8988T (cell line): ENCODE results near the gene HSF2BP.
"Not testable (repeated sequence)": the region's sequence is repeated elsewhere in the genome, so short reads cannot be mapped to it uniquely, and the experiment has no call there.

Source experiments
- DNase-seq: peaks from one replicate; pipeline ENCODE4 v3.0.0; 2011

The HSF2BP gene

DNA sequence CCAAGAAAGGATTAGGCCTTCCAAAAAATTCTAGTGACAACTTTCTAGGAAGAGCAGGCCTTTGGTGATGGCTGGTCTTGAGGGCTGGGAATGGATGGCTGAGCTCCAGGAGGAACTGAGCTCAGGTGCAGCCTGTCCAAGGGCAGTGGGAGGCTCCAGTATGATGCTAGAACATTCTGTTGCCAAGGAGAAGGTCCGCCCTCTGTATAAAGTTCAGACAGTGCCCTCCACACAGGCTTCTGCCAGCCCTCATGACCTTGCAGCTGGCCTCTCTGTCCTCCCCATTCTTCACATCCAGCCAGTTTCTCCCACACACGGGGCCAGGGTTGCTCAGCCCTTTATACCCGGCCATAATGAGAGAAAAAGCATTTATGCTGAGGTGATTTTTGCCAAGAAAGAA, 146.3 kb downstream of the HSF2BP start:
- DNase-seq: not testable (repeated sequence)

DNA sequence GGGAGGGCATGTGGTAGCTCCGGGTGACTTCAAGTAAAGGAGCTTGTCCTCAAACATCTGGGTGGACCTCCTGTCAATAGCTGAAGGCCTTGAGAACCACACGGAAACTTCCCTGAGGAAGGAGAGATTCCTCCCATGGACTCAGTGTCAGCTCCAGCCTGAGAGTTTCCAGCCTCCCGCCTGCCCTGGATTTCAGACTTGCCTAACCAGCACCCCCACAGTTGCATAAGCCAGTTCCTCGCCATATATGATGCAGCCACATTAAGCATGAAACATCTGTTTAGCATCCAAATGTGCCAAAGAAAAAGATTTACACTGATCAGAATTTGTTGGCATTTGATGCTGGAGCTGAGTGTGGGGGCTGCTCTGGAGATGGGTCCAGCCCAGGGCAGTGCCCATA, 148.1 kb downstream of the HSF2BP start:
- DNase-seq: not testable (repeated sequence)

DNA sequence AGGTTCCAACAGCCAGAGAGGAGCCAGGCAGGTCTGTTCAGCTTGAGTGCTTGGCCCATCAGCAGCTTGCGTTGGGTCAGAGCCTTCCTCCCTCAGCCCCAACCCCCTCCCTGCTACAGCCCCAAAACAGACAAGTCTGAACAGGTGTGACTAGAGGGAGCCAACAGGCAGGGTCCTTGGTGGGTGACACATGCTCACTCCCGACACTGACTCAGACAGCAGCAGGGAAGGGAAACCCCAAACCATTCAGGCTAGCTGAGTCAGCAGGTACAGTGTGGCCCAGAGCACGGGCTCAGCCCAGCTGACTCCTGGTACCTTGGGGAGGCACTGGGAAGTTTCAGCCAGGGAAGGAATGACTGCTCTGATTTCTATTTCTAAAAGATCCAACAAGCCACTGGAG, 148.6 kb downstream of the HSF2BP start:
- DNase-seq: not testable (repeated sequence)

DNA sequence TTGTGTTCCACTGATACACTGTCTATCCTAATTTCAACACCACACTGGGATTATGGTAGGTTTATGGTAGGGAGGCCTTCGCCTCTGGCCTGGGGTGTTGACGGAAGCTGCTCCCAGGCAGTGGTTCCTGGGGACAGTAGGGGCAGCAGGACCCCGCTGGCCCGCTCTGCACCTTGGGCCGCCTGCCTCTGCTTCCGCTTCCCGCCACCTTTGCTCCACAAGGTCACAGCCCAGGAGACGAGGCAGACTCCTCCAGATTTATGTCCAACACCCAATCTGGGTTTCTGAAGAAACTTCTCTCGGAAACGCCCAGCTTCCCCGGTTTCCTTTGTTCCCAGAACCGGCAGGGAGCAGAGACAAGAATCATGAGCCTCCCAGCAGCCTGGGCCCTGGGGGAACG, 155.4 kb downstream of the HSF2BP start:
- DNase-seq: not testable (repeated sequence)

DNA sequence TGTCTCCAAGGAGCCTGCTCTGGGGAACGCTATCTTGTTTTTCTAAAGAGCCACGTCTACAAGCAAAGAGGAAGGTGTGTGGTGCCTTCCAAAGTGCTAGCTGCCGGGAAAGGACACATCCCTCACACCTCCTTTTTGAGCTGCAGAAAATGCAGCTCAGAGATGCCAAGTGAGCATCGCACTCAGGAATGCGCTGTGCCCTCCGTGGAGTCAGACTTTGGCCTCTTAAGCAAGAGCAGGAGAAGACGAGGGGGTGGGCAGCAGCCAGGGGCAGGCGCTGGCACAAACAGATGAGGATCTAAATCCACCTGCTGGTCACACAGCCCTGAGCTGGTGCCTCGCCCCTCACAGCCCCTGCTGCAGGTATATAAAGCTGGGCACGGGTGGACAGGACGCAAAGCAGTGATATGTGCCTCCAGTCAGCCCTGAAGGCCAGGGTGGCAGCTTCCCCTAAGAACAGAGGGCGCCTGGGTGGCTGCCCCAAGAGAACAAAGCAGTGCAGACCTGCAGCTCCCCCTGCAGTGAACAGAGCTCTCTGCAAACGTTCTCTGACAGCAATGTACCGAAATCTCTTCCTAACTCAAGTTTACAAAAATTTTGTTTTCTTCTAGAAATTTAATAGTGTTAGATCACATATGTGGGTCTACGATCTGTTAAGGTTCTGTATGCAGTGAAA, 156.1 kb downstream of the HSF2BP start:
- not testable (repeated sequence) for DNase-seq

DNA sequence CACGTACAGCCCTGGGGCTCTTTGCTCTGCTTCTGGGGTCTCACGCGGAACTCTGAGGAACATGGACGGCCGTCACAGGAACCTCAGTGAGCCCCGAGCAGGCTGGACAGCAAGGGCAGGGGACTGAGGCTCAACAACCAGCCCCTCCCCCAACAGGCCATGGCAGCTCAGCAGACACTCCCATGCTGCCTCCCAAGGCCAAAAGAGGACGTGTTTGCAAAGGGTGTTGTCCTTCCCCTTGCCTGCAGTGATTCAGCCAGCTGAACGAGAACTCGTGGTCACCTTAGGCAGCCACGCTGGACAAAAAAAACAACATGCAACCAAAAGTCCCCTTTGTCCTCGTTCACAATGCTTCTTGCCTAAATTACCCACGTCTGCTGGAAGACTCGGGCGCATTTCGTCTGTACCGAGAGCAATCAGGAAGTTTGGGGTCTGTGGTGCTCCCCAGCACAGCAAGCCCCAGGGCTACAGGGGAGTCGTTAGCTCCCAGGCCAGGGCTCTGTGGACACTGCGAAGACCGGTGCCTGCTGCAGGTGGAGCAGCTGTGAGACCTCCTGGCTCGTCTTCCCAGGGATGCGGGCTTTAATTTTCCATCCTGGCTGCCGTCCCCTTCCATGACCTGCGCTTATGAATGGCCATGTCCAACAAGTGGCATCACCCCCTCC, 156.7 kb downstream of the HSF2BP start:
- not testable (repeated sequence) for DNase-seq

DNA sequence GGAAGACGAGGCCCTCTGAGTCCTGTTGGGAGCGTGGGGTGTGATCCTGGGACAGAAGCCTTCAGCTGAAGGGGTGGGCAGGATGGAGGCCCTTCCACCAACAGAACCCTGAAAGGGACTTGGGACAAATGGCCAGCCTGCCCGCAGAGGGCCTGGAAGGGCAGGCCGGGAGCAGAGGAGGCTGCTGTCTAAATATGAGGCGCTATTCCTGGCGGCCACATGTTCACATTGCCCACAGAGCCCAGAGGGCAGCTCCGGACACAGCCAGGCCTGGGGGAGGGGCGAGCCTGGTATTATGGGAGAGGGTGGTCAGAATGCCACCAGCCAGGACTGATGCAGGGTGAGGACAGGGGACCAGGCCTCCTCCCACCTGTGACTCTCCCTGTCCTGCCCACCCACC, 160.4 kb downstream of the HSF2BP start:
- DNase-seq: not testable (repeated sequence)

DNA sequence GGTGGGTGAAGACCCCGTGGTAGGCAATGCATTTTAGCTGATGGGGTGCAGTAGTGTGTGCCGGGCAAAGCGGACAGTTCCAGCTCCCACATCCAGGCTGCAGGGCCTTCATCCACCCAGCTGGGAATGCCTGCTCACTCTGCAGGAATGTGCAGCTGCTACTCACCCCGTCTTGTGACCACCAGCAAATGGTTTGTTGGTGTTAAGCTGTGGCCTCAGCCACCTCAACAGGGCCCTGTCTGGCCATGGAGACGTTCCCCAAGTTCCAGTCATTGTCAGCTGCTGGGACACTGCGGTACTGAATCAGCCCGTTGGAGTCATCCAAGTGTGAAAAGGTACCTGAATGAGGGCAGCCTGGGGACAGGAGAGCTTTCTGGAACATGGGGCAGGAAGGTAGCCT, 161.2 kb downstream of the HSF2BP start:
- DNase-seq: not testable (repeated sequence)

DNA sequence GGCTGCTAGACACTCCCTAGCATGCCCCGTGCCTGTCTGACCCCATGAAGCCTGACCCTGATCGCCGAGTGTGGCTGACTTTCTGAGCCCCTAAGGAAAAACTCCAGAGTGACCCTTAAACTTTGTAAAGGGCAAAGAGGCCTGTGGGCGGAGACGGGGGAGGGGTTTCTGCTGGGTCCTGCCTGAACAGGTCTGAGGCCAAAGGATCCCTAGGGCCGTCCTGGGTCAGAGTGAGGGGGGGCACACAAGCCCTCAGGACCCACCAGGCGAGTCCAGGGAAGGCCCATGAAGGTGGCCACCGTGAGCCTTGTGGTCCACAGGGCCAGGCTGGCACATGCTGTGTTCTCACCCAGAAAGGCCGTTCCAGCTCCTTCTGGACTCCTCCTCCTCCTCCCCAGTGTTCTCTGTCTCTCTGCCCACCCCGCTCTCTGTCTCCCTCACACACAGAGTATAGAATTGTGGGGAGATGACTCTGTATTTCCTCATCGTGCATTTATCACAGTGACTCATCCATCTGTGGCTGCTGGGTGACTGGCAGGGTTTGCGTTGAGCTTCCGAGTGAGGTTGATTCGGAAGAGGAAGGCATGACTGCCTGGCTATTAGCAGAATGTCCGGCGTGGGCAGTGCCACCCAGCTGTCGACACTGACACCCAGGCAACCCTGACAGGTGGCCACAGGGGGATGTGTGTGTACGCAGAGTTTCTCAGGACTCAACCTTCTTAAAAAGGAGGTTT, 164.8 kb downstream of the HSF2BP start:
- not testable (repeated sequence) for DNase-seq

DNA sequence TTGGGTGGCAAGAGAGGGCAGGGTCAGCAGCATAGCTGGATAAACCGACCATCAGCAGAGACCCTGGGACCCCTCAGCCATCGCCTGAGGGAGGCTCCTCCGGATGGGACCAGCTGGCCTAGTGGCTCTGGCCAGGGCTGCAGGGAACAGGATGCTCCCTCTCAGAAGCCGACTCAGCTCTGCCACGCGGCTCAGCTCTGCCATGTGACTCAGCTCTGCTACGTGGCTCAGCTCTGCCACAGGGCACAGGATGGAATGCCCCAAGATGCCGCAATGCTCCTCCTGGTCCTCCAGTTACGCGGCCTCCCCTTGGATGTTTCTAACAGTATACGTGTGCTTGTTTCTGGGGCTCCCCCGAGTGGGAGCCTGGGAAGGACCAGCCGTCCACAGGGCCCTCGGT, 165.8 kb downstream of the HSF2BP start:
- DNase-seq: not testable (repeated sequence)

DNA sequence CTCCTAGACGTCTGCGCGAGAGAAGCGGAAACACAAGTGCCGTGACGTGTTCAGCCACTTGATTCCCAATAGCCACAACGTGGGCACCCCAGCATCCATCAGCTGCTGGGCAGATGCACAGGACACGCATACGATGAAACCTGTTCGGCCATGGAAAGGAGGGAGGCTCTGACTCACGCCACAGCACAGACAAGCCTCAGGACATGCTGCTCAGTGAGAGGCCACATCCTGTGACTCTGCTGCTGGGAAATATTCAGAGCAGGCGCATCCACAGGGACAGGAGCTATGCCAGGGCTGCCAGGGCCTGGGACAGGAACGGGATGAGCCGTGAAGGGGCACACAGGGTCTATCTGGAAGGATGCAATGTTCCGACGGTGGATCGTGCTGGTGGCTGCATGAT, 171.1 kb downstream of the HSF2BP start:
- not testable (repeated sequence) for DNase-seq

DNA sequence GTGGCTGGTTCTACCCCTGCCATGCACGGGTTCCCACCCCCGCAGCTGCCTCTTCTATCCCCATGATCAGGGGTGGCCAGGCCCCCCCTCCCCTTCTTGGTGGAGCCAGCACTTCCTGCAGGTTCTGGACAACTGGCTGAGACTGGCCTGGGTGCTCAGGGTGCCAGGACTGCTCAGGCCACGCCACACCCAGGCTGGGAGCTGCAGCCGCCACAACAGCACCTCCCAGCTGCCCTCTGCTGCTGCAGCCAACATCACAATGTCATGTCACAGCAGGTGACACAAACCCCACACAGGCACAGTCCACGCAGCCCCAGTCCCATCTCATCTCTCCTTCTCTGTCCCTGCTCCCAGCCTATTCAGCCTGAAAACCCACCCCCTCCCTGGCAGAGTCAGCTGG, 173.2 kb downstream of the HSF2BP start:
- DNase-seq: not testable (repeated sequence)

DNA sequence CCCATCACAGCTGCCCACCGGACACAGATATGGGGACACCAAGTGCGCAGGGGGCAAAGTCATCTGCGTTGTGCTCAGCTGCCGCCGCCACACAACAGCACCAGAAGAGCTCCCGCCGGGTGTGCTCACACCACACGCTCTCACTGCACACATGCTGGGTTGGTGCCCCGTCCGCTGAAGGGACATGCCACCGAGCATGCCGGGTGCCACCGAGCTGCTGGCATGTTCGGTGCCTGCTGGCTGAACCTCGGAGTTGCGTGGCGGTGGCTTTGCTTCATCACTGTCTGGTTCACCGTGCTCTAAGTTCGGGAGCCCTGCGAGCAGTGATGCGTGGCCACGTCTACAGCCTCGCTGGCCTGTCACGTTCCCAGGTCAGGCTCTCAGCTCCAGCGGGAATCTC, 174.3 kb downstream of the HSF2BP start:
- DNase-seq: not testable (repeated sequence)

DNA sequence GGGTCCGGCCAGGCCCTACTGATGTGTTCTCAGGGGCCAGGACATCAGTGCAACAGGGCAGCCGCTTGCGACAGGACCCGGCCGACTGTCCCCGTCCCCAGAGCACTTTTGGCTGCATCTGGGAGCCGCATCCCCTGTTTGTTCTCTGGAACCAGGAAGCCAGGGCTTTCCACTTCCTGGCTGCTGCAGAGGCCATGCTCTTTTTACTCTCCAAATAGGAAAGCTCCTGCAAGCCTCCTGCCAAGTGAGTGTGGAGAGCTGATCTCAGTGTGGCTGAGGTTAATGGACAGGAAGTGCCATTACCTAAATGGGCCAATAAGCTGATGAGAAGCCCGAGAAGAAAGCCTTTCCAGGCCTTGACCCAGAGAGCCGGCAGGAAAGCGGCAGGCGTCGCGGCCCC, 180.1 kb downstream of the HSF2BP start:
- DNase-seq: not testable (repeated sequence)
